GM19438 (cell line): Measurements from ENCODE around the gene HSD17B12.

ENCODE experiments used
- ATAC-seq: cut with Tn5 transposase; IDR thresholded peaks from one replicate; pipeline ENCODE4 v1.9.1; 2021; ENCODE audit warnings: low read depth; ENCODE audit not compliant: unreplicated experiment

HSD17B12 gene

GRCh38 chr11:43790444-43790794 is 109.9 kb downstream of the HSD17B12 start:
- no peak for ATAC-seq

GRCh38 chr11:43797337-43797736 is 116.8 kb downstream of the HSD17B12 start:
- ATAC-seq, result no peak

- ATAC-seq, result no peak
Observed at GRCh38 chr11:43797866-43798265, 117.3 kb downstream of the HSD17B12 start.

GRCh38 chr11:43802509-43802908 is 122.0 kb downstream of the HSD17B12 start:
- no peak for ATAC-seq

GRCh38 chr11:43803766-43804165 is 123.2 kb downstream of the HSD17B12 start:
- ATAC-seq, result no peak

DNA sequence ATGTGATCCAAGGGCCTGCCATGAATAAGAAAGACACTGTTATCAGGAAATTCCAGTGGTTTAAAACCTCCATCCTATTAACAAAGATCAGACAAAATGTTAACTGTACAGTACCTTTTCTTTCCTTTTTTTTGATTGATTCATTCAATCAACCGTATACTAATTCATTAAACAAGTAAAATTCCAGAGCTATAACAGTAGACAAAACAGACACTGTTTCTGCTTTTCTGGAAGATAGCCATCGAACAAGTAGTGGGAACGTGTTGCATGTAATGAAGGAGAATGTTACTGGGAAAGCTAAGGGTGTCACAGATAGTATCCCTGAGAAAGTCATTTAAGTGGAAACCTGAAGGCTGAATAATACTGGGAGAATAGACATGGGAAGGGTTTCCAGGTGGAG is 126.4 kb downstream of the HSD17B12 start:
- ATAC-seq, result no peak

GRCh38 chr11:43810929-43811596 is 130.5 kb downstream of the HSD17B12 start:
- no peak for ATAC-seq

- ATAC-seq, result no peak
Observed at GRCh38 chr11:43812471-43812870, 131.9 kb downstream of the HSD17B12 start.

GRCh38 chr11:43818220-43818619 is 137.7 kb downstream of the HSD17B12 start:
- no peak for ATAC-seq

- no peak for ATAC-seq
Observed at GRCh38 chr11:43819926-43820325, 139.4 kb downstream of the HSD17B12 start.

DNA sequence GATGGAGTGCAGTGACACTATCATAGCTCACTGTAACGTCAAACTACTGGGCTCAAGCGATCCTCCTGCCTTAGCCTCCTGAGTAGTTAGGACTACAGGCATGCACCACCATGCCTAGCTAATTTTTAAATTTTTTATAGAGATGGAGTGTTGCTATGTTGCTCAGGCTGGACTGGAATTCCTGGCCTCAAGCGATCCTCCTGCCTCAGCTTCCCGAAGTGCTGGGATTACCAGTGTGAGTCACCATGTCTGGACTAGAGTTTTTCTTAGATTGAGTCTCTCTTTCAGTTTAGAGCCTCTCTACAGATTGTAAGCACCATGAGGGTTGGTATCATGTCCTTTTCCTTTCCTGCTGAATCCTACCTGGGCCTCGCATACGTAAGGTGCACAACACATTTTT is 142.8 kb downstream of the HSD17B12 start:
- ATAC-seq, result no peak

DNA sequence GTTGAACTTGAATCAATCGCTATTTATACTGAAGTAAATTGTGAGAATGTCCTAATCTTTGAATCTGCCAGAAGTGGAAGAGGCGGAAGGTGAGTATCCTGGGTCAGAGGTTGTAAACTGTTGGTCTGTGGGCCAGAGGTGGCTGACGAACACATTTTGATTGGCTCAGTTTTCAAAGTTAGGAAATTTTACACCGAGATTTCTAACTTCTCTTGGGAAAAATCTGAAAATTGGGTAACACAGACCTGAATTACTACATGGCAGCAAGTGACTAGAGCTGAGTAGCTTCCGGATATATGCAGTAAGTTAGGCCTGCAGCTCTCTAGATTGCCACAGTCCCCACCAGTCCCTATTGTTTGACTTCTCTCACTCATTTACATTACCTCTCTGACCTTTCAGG is 143.3 kb downstream of the HSD17B12 start:
- ATAC-seq, result no peak

- ATAC-seq, result no peak
Observed at GRCh38 chr11:43825217-43825816, 144.8 kb downstream of the HSD17B12 start.

GRCh38 chr11:43830928-43831440 is 150.4 kb downstream of the HSD17B12 start:
- ATAC-seq, result no peak

DNA sequence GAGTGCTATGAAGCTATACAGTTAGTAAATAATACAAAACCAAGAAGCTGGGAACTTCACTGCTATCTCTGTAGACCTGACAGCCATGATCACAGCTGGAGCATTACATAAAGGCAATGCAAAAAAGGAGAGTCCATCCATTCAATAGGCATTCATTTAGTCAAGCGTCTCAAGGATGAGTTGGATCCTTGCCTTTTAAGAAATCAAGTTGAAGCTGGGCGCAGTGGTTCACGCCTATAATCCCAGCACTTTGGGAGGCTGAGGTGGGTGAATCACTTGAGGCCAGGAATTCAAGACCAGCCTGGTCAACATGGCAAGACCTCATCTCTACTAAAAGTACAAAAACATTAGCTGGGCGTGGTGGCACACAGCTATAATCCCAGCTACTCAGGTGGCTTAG is 152.0 kb downstream of the HSD17B12 start:
- ATAC-seq, result no peak

DNA sequence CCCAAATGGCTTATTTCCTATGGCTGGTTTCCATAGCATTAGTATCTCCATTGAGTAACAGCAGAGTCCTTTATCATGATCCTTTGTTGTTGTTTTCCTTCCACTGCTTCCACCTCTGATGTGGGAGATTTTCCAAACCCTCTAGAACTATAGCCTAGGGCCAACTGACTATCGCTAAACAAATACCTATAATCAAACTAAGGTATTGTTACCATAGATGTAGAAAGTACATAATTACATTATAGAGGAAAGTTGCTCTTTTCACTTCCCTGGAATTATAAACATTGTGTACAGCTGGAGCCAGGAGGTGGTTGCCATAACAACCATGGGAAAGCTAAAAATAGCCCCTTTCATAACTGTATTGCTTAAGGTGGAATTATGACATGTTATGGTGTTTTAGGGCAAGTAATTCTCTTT is 153.1 kb downstream of the HSD17B12 start:
- no peak for ATAC-seq

- ATAC-seq, result no peak
Observed at GRCh38 chr11:43834286-43834685, 153.7 kb downstream of the HSD17B12 start.

DNA sequence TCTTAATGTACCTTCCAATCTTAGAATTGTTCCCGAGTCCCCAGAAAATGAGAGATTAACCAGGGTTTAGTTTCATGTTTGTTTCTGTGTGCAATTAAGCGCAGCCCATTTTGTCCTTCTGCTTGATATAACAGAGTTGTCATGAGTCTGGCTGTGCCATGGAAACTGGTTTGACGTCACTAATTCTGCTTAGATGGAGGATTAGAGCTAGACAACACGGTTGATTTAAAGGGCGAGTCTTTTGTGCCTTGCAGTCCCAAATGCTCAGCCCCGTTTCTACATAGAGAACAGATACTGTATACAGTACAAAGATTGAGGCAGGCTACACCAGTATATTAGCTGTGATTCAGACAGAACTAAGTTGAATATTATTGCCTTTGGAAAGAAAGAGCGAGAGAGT is 154.6 kb downstream of the HSD17B12 start:
- no peak for ATAC-seq

DNA sequence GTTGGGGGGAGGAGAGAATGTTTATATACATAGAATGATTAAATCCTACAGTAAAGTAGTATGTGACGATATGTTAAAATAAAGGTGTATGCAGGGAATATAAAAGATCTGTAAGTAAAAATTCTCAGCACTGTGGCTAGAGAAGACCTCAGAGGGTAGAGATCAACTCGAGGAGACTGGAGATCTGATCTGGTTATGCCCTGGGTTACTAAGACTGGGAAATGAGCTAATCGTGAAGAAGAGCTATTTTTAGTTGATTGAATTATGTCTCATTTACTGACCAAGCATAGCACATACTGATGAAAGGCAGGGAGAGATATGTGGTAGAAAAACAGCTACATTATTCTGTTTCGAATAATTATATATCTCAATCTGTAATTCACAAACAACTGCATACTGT is 157.3 kb downstream of the HSD17B12 start:
- ATAC-seq, result no peak

DNA sequence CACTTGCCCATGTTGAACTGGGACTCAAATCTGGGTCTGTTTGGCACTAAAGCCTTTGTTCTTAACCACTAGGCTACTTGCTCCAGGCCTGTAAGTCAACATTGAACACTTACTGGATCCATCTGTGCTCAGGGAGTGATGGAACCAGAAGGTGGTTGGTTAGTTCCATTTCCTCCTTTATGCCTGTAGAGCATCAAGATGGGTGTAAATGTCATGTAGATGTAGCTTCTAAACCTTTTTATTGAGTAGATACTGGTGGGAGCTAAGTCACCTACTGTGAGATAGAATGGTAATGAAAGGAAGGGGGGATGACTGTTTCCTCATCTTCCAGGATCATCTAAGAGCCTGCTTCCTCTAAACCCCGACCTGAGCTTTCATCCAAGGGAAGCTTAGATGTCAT is 161.5 kb downstream of the HSD17B12 start:
- no peak for ATAC-seq

DNA sequence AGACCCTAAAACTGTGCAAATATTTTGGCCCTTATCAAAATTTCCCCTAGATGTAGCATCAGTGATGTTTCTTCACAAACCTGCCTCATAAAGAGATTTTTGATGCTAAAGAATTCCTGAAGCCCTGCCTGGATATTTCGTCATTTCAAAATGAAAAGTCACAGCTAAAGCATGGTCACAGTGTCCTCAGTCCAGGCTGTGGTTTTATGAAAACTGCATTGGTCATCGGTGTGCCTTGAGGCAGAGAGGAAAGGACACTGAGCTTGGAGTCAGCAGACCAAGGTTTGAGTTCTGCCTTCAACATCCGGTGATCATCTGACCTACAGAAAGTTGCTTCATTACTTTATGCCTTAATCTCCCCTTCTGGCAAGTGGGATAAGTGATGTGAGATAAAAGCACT is 165.3 kb downstream of the HSD17B12 start:
- ATAC-seq, result no peak

- ATAC-seq, result no peak
Observed at GRCh38 chr11:43852057-43852636, 171.6 kb downstream of the HSD17B12 start.
